ENCODE measurements around the gene FARS2.

DNA sequence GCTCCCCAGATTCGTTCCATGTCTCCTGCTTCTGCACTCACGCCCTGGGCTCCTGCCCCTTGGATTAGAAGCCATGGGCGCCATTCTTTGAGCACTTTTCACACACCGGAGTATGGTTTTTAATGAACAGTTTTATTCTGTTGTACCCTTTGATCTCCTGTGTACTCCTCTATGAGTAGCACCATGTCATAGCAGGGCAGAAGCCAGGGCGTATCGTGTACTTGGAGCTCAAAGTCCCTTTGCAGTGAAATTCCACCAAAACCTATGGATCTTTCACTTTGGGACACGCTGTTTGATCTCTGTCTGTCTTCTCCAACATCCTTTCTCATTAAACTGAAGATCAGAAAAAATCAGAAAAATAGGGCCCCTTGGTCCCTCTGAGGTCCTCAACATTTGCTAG lies 470.1 kb downstream of the FARS2 start:
- TF ChIP-seq CTCF (conservative IDR thresholded peaks at IDR 0.05) (no peak), ZFX (IDR thresholded peaks at IDR 0.05) (no peak)
